Frontal cortex (tissue), 4 donors: Measurements from ENCODE around the gene KIAA2012. TPM values are rescaled to one million over a fixed set of nuclear protein-coding genes. Genes with fewer than 3 reads are reported as not detected.
"Not testable (repeated sequence)": the region's sequence is repeated elsewhere in the genome, so short reads cannot be mapped to it uniquely, and the experiment has no call there.

Experiments used
- DNase-seq, 2 donors: peaks; one replicate each; pipeline ENCODE4 v3.0.0; 2012; ENCODE audit warnings: low spot score in 2 of 2
- FAIRE-seq: peaks from 2 replicates; lab custom pipeline; 2012; peaks lifted over from hg19 to GRCh38; lab: Jason Lieb, UNC
- total RNA-seq: library from RNA; depleted of rRNA; stranded (reverse); fragments of >200 nt; gene quantifications from one replicate; pipeline ENCODE4 v1.2.3, GENCODE V29; 2014
- donor health status: control.
- donor health status: control.
- donor health status: control.

Gene KIAA2012
- total RNA-seq, 1 donor from 2014 or later = 0.82 TPM

GRCh38 chr2:202135091-202135874 is 62.2 kb downstream of the KIAA2012 start:
- FAIRE-seq = no peak
- peak in 1 of 2 donors; percentile 31 for DNase-seq

GRCh38 chr2:202136039-202136438 is 63.0 kb downstream of the KIAA2012 start:
- DNase-seq, FAIRE-seq: not testable (repeated sequence)

- FAIRE-seq (no peak), DNase-seq (no peak)
Measured at GRCh38 chr2:202136526-202136925, 63.5 kb downstream of the KIAA2012 start.

GRCh38 chr2:202140522-202141252 is 67.6 kb downstream of the KIAA2012 start:
- DNase-seq (no peak), FAIRE-seq (no peak)

- no peak for DNase-seq
- no peak for FAIRE-seq
Measured at GRCh38 chr2:202141329-202141947, 68.4 kb downstream of the KIAA2012 start.

GRCh38 chr2:202142540-202142939 is 69.5 kb downstream of the KIAA2012 start:
- no peak for FAIRE-seq
- no peak for DNase-seq

GRCh38 chr2:202147775-202148174 is 74.7 kb downstream of the KIAA2012 start:
- DNase-seq (no peak), FAIRE-seq (no peak)

GRCh38 chr2:202148515-202149154 is 75.6 kb downstream of the KIAA2012 start:
- no peak for FAIRE-seq
- no peak for DNase-seq

GRCh38 chr2:202149155-202149762 is 76.2 kb downstream of the KIAA2012 start:
- DNase-seq (no peak), FAIRE-seq (no peak)

GRCh38 chr2:202149936-202150335 is 76.9 kb downstream of the KIAA2012 start:
- FAIRE-seq (no peak), DNase-seq (no peak)

- FAIRE-seq (no peak), DNase-seq (no peak)
Measured at GRCh38 chr2:202152104-202152715, 79.2 kb downstream of the KIAA2012 start.

- DNase-seq (no peak), FAIRE-seq (no peak)
Measured at GRCh38 chr2:202154613-202155012, 81.6 kb downstream of the KIAA2012 start.

- DNase-seq (no peak), FAIRE-seq (no peak)
Measured at GRCh38 chr2:202157211-202157990, 84.3 kb downstream of the KIAA2012 start.

GRCh38 chr2:202158796-202159195 is 85.7 kb downstream of the KIAA2012 start:
- no peak for FAIRE-seq
- no peak for DNase-seq

- DNase-seq (no peak), FAIRE-seq (no peak)
Measured at GRCh38 chr2:202161151-202161835, 88.2 kb downstream of the KIAA2012 start.

- no peak for FAIRE-seq
Measured at GRCh38 chr2:202164411-202164810, 91.4 kb downstream of the KIAA2012 start.

GRCh38 chr2:202165208-202165607 is 92.2 kb downstream of the KIAA2012 start:
- FAIRE-seq = no peak
- no peak for DNase-seq

More at GRCh38 chr2:202164411-202164810, 91.4 kb downstream of the KIAA2012 start:
- no peak for DNase-seq

GRCh38 chr2:202165945-202166344 is 92.9 kb downstream of the KIAA2012 start:
- DNase-seq = no peak

More at GRCh38 chr2:202165945-202166344, 92.9 kb downstream of the KIAA2012 start:
- FAIRE-seq = no peak
